Bronchial epithelial cell (primary cell): ENCODE measurements around the gene C11orf98. TPM values are rescaled to one million over a fixed set of nuclear protein-coding genes. Genes with fewer than 3 reads are reported as not detected.
A peak's percentile ranks its signal among the peaks of the same experiment; 100 is the strongest.

Experiments
- DNase-seq: peaks from one replicate; pipeline ENCODE4 v3.0.0-alpha.2; 2010; ENCODE audit warnings: low read depth
- FAIRE-seq: peaks from 2 replicates; lab custom pipeline; 2011; peaks lifted over from hg19 to GRCh38; lab: Jason Lieb, UNC
- H3K27me3 ChIP-seq: 2 replicates; pipeline ENCODE4 v1.5.1; 2011; ENCODE audit warnings: low read length; ENCODE audit not compliant: control insufficient read depth, insufficient read depth
- H3K36me3 ChIP-seq: 2 replicates; pipeline ENCODE4 v1.5.1; 2011; ENCODE audit warnings: low read length; ENCODE audit not compliant: control insufficient read depth, insufficient read depth
- H3K4me3 ChIP-seq: 2 replicates; pipeline ENCODE4 v1.5.1; 2011; ENCODE audit warnings: mild to moderate bottlenecking, low read depth, low read length, control low read depth
- total RNA-seq: library from RNA; depleted of rRNA; stranded (reverse); fragments of >200 nt; gene quantifications from 2 replicates; pipeline ENCODE4 v1.2.1, GENCODE V29; 2014
- TF ChIP-seq, protein P1 (sequence below): IDR thresholded peaks from 2 replicates; pipeline ENCODE4 v1.5.1; 2011; ENCODE audit warnings: mild to moderate bottlenecking, moderate library complexity, low read length, control low read depth, inconsistent platforms; ENCODE audit not compliant: insufficient read depth, severe bottlenecking

Gene C11orf98
- total RNA-seq, 1 donor from 2014 or later, result 83.7 TPM

DNA sequence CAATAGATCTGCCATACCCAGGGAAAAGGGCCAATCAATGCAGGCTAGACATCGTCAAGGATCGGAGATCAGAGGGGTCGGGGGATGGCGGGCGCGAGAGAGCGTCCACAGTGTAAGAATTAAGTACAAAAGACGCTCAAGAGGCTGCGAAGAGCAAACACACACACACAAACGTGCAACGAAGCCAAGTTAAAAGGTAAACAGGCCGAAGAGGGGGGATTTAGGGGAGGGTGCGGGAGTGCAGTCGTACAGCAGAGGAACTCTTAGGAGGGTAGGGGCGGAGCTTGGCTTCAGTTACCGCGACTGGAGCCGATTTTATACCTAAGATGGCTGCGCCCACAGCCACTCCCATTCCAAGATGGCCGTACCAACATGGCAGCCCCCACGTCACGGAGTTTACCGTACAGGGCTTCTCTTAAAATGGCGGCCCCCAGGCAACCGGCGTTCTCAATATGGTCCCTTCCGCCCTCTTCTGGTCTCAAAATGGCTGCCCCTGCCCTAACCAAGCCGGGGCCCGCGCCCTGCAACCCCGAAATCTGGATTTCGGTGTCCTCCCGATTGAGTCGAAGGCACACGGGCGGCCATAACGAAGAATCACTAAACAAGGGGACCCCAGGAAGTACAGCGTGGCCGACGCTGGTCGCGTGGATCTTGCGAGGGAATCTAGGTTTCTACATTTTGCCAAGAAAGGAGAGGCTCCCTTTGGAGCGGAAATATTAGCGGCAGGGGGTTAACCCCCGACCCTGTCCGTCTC, 44.4 kb upstream of the C11orf98 start:
- H3K27me3 ChIP-seq, result no peaks in the 10 kb centered on the region
- peaks cover 9% of the 10 kb centered on the region for H3K36me3 ChIP-seq
- peak; percentile 94 for DNase-seq
- no peak for FAIRE-seq
- peak overlapping the region; percentile 46 for H3K4me3 ChIP-seq
- TF ChIP-seq, protein P1, sequence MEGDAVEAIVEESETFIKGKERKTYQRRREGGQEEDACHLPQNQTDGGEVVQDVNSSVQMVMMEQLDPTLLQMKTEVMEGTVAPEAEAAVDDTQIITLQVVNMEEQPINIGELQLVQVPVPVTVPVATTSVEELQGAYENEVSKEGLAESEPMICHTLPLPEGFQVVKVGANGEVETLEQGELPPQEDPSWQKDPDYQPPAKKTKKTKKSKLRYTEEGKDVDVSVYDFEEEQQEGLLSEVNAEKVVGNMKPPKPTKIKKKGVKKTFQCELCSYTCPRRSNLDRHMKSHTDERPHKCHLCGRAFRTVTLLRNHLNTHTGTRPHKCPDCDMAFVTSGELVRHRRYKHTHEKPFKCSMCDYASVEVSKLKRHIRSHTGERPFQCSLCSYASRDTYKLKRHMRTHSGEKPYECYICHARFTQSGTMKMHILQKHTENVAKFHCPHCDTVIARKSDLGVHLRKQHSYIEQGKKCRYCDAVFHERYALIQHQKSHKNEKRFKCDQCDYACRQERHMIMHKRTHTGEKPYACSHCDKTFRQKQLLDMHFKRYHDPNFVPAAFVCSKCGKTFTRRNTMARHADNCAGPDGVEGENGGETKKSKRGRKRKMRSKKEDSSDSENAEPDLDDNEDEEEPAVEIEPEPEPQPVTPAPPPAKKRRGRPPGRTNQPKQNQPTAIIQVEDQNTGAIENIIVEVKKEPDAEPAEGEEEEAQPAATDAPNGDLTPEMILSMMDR, result no peak

GRCh38 chr11:62708793-62709192, 43.8 kb upstream of the C11orf98 start:
- H3K27me3 ChIP-seq, result no peaks in the 10 kb centered on the region
- TF ChIP-seq, protein P1, result no peak
- peak overlapping the region; percentile 46 for H3K4me3 ChIP-seq
- DNase-seq (no peak), FAIRE-seq (no peak)
- H3K36me3 ChIP-seq, result peaks cover 9% of the 10 kb centered on the region

DNA sequence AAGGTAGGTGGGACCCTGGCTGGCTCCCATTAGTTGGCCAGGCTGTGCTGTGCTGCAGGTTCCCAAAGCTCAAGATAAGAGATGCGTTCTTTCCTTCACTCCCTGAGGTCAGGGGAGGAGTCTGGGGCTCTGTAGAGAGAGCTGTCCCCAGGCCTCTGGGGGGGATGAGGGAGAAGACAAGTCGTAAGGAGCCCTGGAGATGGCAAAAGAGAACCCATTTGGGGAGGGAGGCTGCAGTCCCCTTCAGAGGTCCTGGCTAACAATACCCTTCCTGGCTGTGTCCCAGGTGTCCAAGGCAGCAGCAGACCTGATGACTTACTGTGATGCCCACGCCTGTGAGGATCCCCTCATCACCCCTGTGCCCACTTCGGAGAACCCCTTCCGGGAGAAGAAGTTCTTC, 43.4 kb upstream of the C11orf98 start:
- FAIRE-seq, result no peak

GRCh38 chr11:62707277-62707861, 42.4 kb upstream of the C11orf98 start, which contains the start of the genes BSCL2 and GNG3:
Gene BSCL2, minus strand, starts transcription at chr11:62707424. Its CDS starts 229 bp downstream, at chr11:62707195.
Gene GNG3, plus strand, starts transcription at chr11:62707676. Its CDS starts 620 bp downstream, at chr11:62708296.
- TF ChIP-seq, protein P1, result no peak
- Histone ChIP-seq H3K27me3 (no peaks in the 10 kb centered on the region), H3K36me3 (peaks cover 7% of the 10 kb centered on the region), H3K4me3 (peak within 1 kb of the TSS; percentile 60)
- DNase-seq, result no peak
- no peak for FAIRE-seq

More for the DNA sequence above, 43.4 kb upstream of the C11orf98 start:
- H3K27me3 ChIP-seq, result no peaks in the 10 kb centered on the region
- DNase-seq, result no peak
- H3K36me3 ChIP-seq, result peaks cover 7% of the 10 kb centered on the region
- peak overlapping the region; percentile 46 for H3K4me3 ChIP-seq
- TF ChIP-seq, protein P1, result no peak

GRCh38 chr11:62706850-62707247, 41.8 kb upstream of the C11orf98 start:
- DNase-seq (no peak), FAIRE-seq (no peak)
- Histone ChIP-seq H3K4me3 (no peak overlapping the region), H3K27me3 (no peaks in the 10 kb centered on the region), H3K36me3 (peaks cover 5% of the 10 kb centered on the region)
- TF ChIP-seq, protein P1, result no peak
